Activated naive CD8-positive, alpha-beta T cell treated with anti-CD3 and anti-CD28 coated beads, Interleukin-2, amount 50 U/mL, for 24 hours (primary cell): Measurements from ENCODE around the gene ADAMTSL3.
"Not testable (repeated sequence)": the region's sequence is repeated elsewhere in the genome, so short reads cannot be mapped to it uniquely, and the experiment has no call there.

Experiments used
- ATAC-seq: fragments of 150-1000 bp; cut with Tn5 transposase; one replicate; pipeline ENCODE4 v1.10.0; 2021
- DNase-seq: peaks from one replicate; pipeline ENCODE4 v3.0.0; 2021
- H3K27ac Mint-ChIP-seq: one replicate; pipeline ENCODE4 v1.8.0; 2021; ENCODE audit warnings: mild to moderate bottlenecking, mixed read lengths
- H3K27me3 Mint-ChIP-seq: one replicate; pipeline ENCODE4 v1.8.0; 2021; ENCODE audit warnings: mixed read lengths
- H3K36me3 Mint-ChIP-seq: one replicate; pipeline ENCODE4 v1.8.0; 2021; ENCODE audit warnings: low read depth, mixed read lengths
- H3K4me1 Mint-ChIP-seq: one replicate; pipeline ENCODE4 v1.8.0; 2021; ENCODE audit warnings: mixed read lengths
- H3K4me3 Mint-ChIP-seq: one replicate; pipeline ENCODE4 v1.8.0; 2021; ENCODE audit warnings: mild to moderate bottlenecking, moderate library complexity, mixed read lengths
- H3K9me3 Mint-ChIP-seq: one replicate; pipeline ENCODE4 v1.8.0; 2021; ENCODE audit warnings: mixed read lengths

The ADAMTSL3 gene

GRCh38 chr15:84082739-84083138 is 428.8 kb downstream of the ADAMTSL3 start:
- Mint-ChIP-seq H3K4me3 (no peak overlapping the region), H3K9me3 (no peaks in the 10 kb centered on the region), H3K27me3 (peaks cover 46% of the 10 kb centered on the region), H3K4me1 (peaks cover 13% of the 10 kb centered on the region), H3K36me3 (no peaks in the 10 kb centered on the region), H3K27ac (no peak overlapping the region)
- DNase-seq (no peak), ATAC-seq (no peak)

DNA sequence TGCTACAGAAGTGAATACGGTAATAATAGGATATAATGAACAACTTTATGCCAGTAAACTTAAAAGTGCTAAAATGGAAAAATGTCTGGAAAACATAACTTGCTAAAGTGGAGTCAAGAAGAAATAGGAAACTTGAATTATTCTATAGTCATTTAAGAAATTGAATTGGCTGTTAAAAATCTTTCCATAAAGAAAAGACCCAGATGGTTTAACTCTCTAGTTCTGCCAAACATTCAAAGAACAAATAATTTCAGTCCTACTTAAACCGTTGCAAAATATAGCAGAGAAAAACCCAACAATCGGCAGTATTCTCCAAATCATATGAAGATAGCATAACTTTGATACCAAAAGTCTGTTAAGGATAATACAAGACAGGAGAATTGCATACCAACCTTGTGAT is 432.1 kb downstream of the ADAMTSL3 start:
- H3K9me3 Mint-ChIP-seq, H3K4me1 Mint-ChIP-seq, ATAC-seq, DNase-seq, H3K4me3 Mint-ChIP-seq, H3K36me3 Mint-ChIP-seq, H3K27ac Mint-ChIP-seq: not testable (repeated sequence)
- peaks cover 20% of the 10 kb centered on the region for H3K27me3 Mint-ChIP-seq
